Mesothelial cell of epicardium (in vitro differentiated cells): Measurements from ENCODE around the gene DNAJC27. TPM values are rescaled to one million over a fixed set of nuclear protein-coding genes. Genes with fewer than 3 reads are reported as not detected.

Source experiments
- DNase-seq, 2 experiments: peaks; one replicate each; pipeline ENCODE4 v3.0.0; 2021; ENCODE audit warnings: low spot score in 2 of 2; ENCODE audit not compliant: unreplicated experiment in 2 of 2
- H3K27ac Mint-ChIP-seq: 2 replicates; pipeline ENCODE4 v1.8.0; 2021; ENCODE audit warnings: mixed read lengths
- H3K27me3 Mint-ChIP-seq: 2 replicates; pipeline ENCODE4 v1.8.0; 2021; ENCODE audit warnings: low read depth, mixed read lengths
- H3K36me3 Mint-ChIP-seq: 2 replicates; pipeline ENCODE4 v1.8.0; 2021; ENCODE audit warnings: mixed read lengths
- H3K4me1 Mint-ChIP-seq: 2 replicates; pipeline ENCODE4 v1.8.0; 2021; ENCODE audit warnings: mixed read lengths
- H3K4me3 Mint-ChIP-seq: 2 replicates; pipeline ENCODE4 v1.8.0; 2021; ENCODE audit warnings: mild to moderate bottlenecking, moderate library complexity, mixed read lengths
- H3K9me3 Mint-ChIP-seq: 2 replicates; pipeline ENCODE4 v1.8.0; 2021; ENCODE audit warnings: mixed read lengths
- CTCF ChIP-seq: fragments of 200-600 bp; sonication (generic); IDR thresholded peaks from one replicate; pipeline ENCODE4 v1.5.0; 2021; ENCODE audit warnings: antibody characterized with exemption; ENCODE audit not compliant: unreplicated experiment
- total RNA-seq: library from RNA; stranded (reverse); gene quantifications from 3 replicates; pipeline ENCODE4 v1.2.1, GENCODE V29; 2021

The DNAJC27 gene
- total RNA-seq, 1 donor from 2014 or later = 10.9 TPM

- Mint-ChIP-seq H3K9me3 (no peaks in the 10 kb centered on the region), H3K27ac (no peak overlapping the region), H3K36me3 (no peaks in the 10 kb centered on the region), H3K4me3 (no peak overlapping the region), H3K4me1 (no peaks in the 10 kb centered on the region), H3K27me3 (peaks cover 4% of the 10 kb centered on the region)
- TF ChIP-seq CTCF = no peak
- no peak for DNase-seq
Observed at GRCh38 chr2:24925815-24926214, 45.9 kb downstream of the DNAJC27 start.

- H3K4me3 Mint-ChIP-seq = no peak overlapping the region
Observed at GRCh38 chr2:24924732-24925131, 47.0 kb downstream of the DNAJC27 start.

GRCh38 chr2:24924266-24924665, 47.5 kb downstream of the DNAJC27 start:
- no peaks in the 10 kb centered on the region for H3K36me3 Mint-ChIP-seq
- peaks cover 6% of the 10 kb centered on the region for H3K27me3 Mint-ChIP-seq
- no peaks in the 10 kb centered on the region for H3K9me3 Mint-ChIP-seq
- H3K27ac Mint-ChIP-seq = no peak overlapping the region
- H3K4me3 Mint-ChIP-seq = no peak overlapping the region
- no peak for DNase-seq
- TF ChIP-seq CTCF = no peak
- peaks cover 1% of the 10 kb centered on the region for H3K4me1 Mint-ChIP-seq

More at GRCh38 chr2:24924732-24925131, 47.0 kb downstream of the DNAJC27 start:
- Mint-ChIP-seq H3K4me1 (no peaks in the 10 kb centered on the region), H3K36me3 (no peaks in the 10 kb centered on the region), H3K27ac (no peak overlapping the region), H3K27me3 (peaks cover 6% of the 10 kb centered on the region), H3K9me3 (no peaks in the 10 kb centered on the region)
- TF ChIP-seq CTCF = no peak
- no peak for DNase-seq

- TF ChIP-seq CTCF = no peak
- H3K27me3 Mint-ChIP-seq = peaks cover 6% of the 10 kb centered on the region
- no peaks in the 10 kb centered on the region for H3K9me3 Mint-ChIP-seq
- H3K36me3 Mint-ChIP-seq = peaks cover 2% of the 10 kb centered on the region
- no peak for DNase-seq
- no peak overlapping the region for H3K27ac Mint-ChIP-seq
- no peak overlapping the region for H3K4me3 Mint-ChIP-seq
- H3K4me1 Mint-ChIP-seq = peaks cover 10% of the 10 kb centered on the region
Observed at GRCh38 chr2:24923106-24923505, 48.6 kb downstream of the DNAJC27 start.

- Mint-ChIP-seq H3K4me3 (no peak overlapping the region), H3K27ac (no peak overlapping the region), H3K4me1 (peaks cover 16% of the 10 kb centered on the region), H3K9me3 (no peaks in the 10 kb centered on the region), H3K36me3 (peaks cover 4% of the 10 kb centered on the region), H3K27me3 (peaks cover 6% of the 10 kb centered on the region)
- DNase-seq = no peak
- TF ChIP-seq CTCF = no peak
Observed at GRCh38 chr2:24922556-24922955, 49.2 kb downstream of the DNAJC27 start.

GRCh38 chr2:24920809-24921441, 50.8 kb downstream of the DNAJC27 start:
- Mint-ChIP-seq H3K36me3 (peaks cover 4% of the 10 kb centered on the region), H3K27ac (no peak overlapping the region), H3K27me3 (peaks cover 6% of the 10 kb centered on the region), H3K4me1 (peaks cover 16% of the 10 kb centered on the region), H3K9me3 (no peaks in the 10 kb centered on the region), H3K4me3 (peak overlapping the region; percentile 59)
- TF ChIP-seq CTCF = no peak
- DNase-seq = no peak
